Naive thymus-derived CD8-positive, alpha-beta T cell (primary cell): ENCODE results near the gene SAMD4A. TPM values are rescaled to one million over a fixed set of nuclear protein-coding genes. Genes with fewer than 3 reads are reported as not detected.

Experiments
- ATAC-seq, 2 donors: fragments of 150-1000 bp; cut with Tn5 transposase in 1 of 2; sonication (Bioruptor Pico), chemical (Tn5 transposase) in 1 of 2; 1 replicate in 1 of 2; 2 replicates in 1 of 2; pipeline ENCODE4 v1.10.0; 2021; ENCODE audit warnings: mild to moderate bottlenecking in 2 of 2, moderate library complexity in 2 of 2
- POLR2A ChIA-PET: fragments of 350-600 bp; sonication (Branson Sonifier 250); formaldehyde crosslinking; loops from one replicate; lab custom pipeline; 2021; ENCODE audit warnings: antibody characterized with exemption; lab: Charles Lee
- DNase-seq, 10 donors: peaks; one replicate each; pipeline versions ENCODE4 v3.0.0 to v3.0.0-alpha.2; 2020 to 2022
- H3K27ac Mint-ChIP-seq, 10 donors: one replicate each; pipeline ENCODE4 v1.8.0; 2020 to 2022; ENCODE audit warnings: mild to moderate bottlenecking in 10 of 10, mixed read lengths in 10 of 10, moderate library complexity in 4 of 10, inconsistent platforms in 1 of 10
- H3K27me3 Mint-ChIP-seq, 5 donors: one replicate each; pipeline ENCODE4 v1.8.0; 2021 to 2022; ENCODE audit warnings: mixed read lengths in 5 of 5
- H3K36me3 Mint-ChIP-seq, 3 donors: one replicate each; pipeline ENCODE4 v1.8.0; 2020 to 2022; ENCODE audit warnings: mixed read lengths in 3 of 3, mild to moderate bottlenecking in 2 of 3, inconsistent platforms in 1 of 3
- H3K4me1 Mint-ChIP-seq, 4 donors: one replicate each; pipeline ENCODE4 v1.8.0; 2021 to 2022; ENCODE audit warnings: mixed read lengths in 4 of 4
- H3K4me3 Mint-ChIP-seq, 10 donors: one replicate each; pipeline ENCODE4 v1.8.0; 2020 to 2022; ENCODE audit warnings: mild to moderate bottlenecking in 10 of 10, mixed read lengths in 10 of 10, moderate library complexity in 6 of 10, inconsistent platforms in 1 of 10
- H3K9me3 Mint-ChIP-seq, 9 donors: one replicate each; pipeline ENCODE4 v1.8.0; 2020 to 2022; ENCODE audit warnings: mixed read lengths in 9 of 9, mild to moderate bottlenecking in 3 of 9, inconsistent platforms in 1 of 9, moderate library complexity in 1 of 9
- polyA plus RNA-seq, 3 donors: library from polyadenylated mRNA; unstranded; fragments of 300-500 nt; fragmentation: Illumina TruSeq; gene quantifications; one replicate each; pipeline ENCODE4 v1.2.3, GENCODE V29; 2021
- total RNA-seq, 8 experiments: library from RNA in 2 of 8; stranded (reverse) in 2 of 8; gene quantifications; one replicate each; pipeline ENCODE4 v1.2.3 and lab custom pipeline; 2021 to 2026

The SAMD4A gene
- total and polyA plus RNA-seq, 5 experiments from 2014 or later: 0.85 to 0.99 TPM; not detected in 3

GRCh38 chr14:54784060-54784459 lies 217.1 kb downstream of the SAMD4A start:
- ATAC-seq: no peak
- H3K4me3 Mint-ChIP-seq: peak overlapping the region in 1 of 10 donors; percentile 13
- H3K36me3 Mint-ChIP-seq: no peaks in the 10 kb centered on the region
- peaks cover 0 to 20% (median under 1%) of the 10 kb centered on the region in 4 donors for H3K4me1 Mint-ChIP-seq
- H3K9me3 Mint-ChIP-seq: no peaks in the 10 kb centered on the region
- POLR2A ChIA-PET: no interaction called here
- H3K27me3 Mint-ChIP-seq: peaks cover 0 to 6% (median 2%) of the 10 kb centered on the region in 5 donors
- no peak for DNase-seq
- peak overlapping the region in 2 of 10 donors; percentile 15 to 47 for H3K27ac Mint-ChIP-seq

GRCh38 chr14:54784657-54785056 lies 217.7 kb downstream of the SAMD4A start:
- POLR2A ChIA-PET: no interaction called here
- Mint-ChIP-seq H3K4me3 (no peak overlapping the region), H3K9me3 (no peaks in the 10 kb centered on the region), H3K4me1 (peaks cover 0 to 20% (median under 1%) of the 10 kb centered on the region in 4 donors), H3K36me3 (no peaks in the 10 kb centered on the region), H3K27me3 (peaks cover 0 to 6% (median 2%) of the 10 kb centered on the region in 5 donors), H3K27ac (peak overlapping the region in 1 of 10 donors; percentile 47)
- ATAC-seq (no peak), DNase-seq (no peak)

GRCh38 chr14:54785136-54785777 lies 218.3 kb downstream of the SAMD4A start:
- POLR2A ChIA-PET: no interaction called here
- no peak for ATAC-seq
- peaks cover 0 to 6% (median 2%) of the 10 kb centered on the region in 5 donors for H3K27me3 Mint-ChIP-seq
- H3K36me3 Mint-ChIP-seq: no peaks in the 10 kb centered on the region
- peaks cover 0 to 20% (median under 1%) of the 10 kb centered on the region in 4 donors for H3K4me1 Mint-ChIP-seq
- no peak for DNase-seq
- peak overlapping the region in 2 of 10 donors; percentile 31 to 52 for H3K27ac Mint-ChIP-seq
- no peaks in the 10 kb centered on the region for H3K9me3 Mint-ChIP-seq
- H3K4me3 Mint-ChIP-seq: no peak overlapping the region

GRCh38 chr14:54785778-54786770 lies 219.1 kb downstream of the SAMD4A start:
- Mint-ChIP-seq H3K9me3 (no peaks in the 10 kb centered on the region), H3K27me3 (peaks cover 0 to 6% (median 2%) of the 10 kb centered on the region in 5 donors), H3K36me3 (no peaks in the 10 kb centered on the region), H3K27ac (peak overlapping the region in 1 of 10 donors; percentile 4), H3K4me3 (no peak overlapping the region), H3K4me1 (peaks cover 0 to 20% (median under 1%) of the 10 kb centered on the region in 4 donors)
- POLR2A ChIA-PET: no interaction called here
- no peak for ATAC-seq
- no peak for DNase-seq

- H3K4me1 Mint-ChIP-seq: peaks cover 0 to 20% (median under 1%) of the 10 kb centered on the region in 4 donors
- H3K36me3 Mint-ChIP-seq: no peaks in the 10 kb centered on the region
- H3K27me3 Mint-ChIP-seq: peaks cover 0 to 6% (median 2%) of the 10 kb centered on the region in 5 donors
- no peak for ATAC-seq
- no peaks in the 10 kb centered on the region for H3K9me3 Mint-ChIP-seq
- no peak overlapping the region for H3K4me3 Mint-ChIP-seq
- no peak overlapping the region for H3K27ac Mint-ChIP-seq
- DNase-seq: no peak
- POLR2A ChIA-PET: no interaction called here
These were observed 219.9 kb downstream of the SAMD4A start for GRCh38 chr14:54786838-54787237.

GRCh38 chr14:54787261-54787660 lies 220.3 kb downstream of the SAMD4A start:
- no peaks in the 10 kb centered on the region for H3K36me3 Mint-ChIP-seq
- ATAC-seq: no peak
- DNase-seq: no peak
- POLR2A ChIA-PET: no interaction called here
- no peak overlapping the region for H3K4me3 Mint-ChIP-seq
- peaks cover 0 to 19% (median under 1%) of the 10 kb centered on the region in 4 donors for H3K4me1 Mint-ChIP-seq
- no peak overlapping the region for H3K27ac Mint-ChIP-seq
- peaks cover 0 to 5% (median 2%) of the 10 kb centered on the region in 5 donors for H3K27me3 Mint-ChIP-seq
- H3K9me3 Mint-ChIP-seq: no peaks in the 10 kb centered on the region

GRCh38 chr14:54788701-54789100 lies 221.8 kb downstream of the SAMD4A start:
- Mint-ChIP-seq H3K4me1 (peaks cover 0 to 8% (median 0%) of the 10 kb centered on the region in 4 donors), H3K4me3 (no peak overlapping the region), H3K27me3 (peaks cover 0 to 3% (median 0%) of the 10 kb centered on the region in 5 donors), H3K27ac (no peak overlapping the region), H3K36me3 (no peaks in the 10 kb centered on the region), H3K9me3 (no peaks in the 10 kb centered on the region)
- ATAC-seq: no peak
- POLR2A ChIA-PET: no interaction called here
- no peak for DNase-seq

GRCh38 chr14:54789166-54789565 lies 222.2 kb downstream of the SAMD4A start:
- H3K27ac Mint-ChIP-seq: no peak overlapping the region
- peaks cover 0 to 3% (median 0%) of the 10 kb centered on the region in 5 donors for H3K27me3 Mint-ChIP-seq
- H3K9me3 Mint-ChIP-seq: no peaks in the 10 kb centered on the region
- ATAC-seq: no peak
- POLR2A ChIA-PET: no interaction called here
- H3K4me3 Mint-ChIP-seq: no peak overlapping the region
- H3K4me1 Mint-ChIP-seq: peaks cover 0 to 8% (median 0%) of the 10 kb centered on the region in 4 donors
- no peak for DNase-seq
- no peaks in the 10 kb centered on the region for H3K36me3 Mint-ChIP-seq

- Mint-ChIP-seq H3K4me3 (no peak overlapping the region), H3K27ac (peak overlapping the region in 1 of 10 donors; percentile 38), H3K9me3 (peaks cover 0 to 5% (median 0%) of the 10 kb centered on the region in 9 donors), H3K36me3 (no peaks in the 10 kb centered on the region), H3K4me1 (peaks cover 0 to 8% (median 0%) of the 10 kb centered on the region in 4 donors), H3K27me3 (peaks cover 0 to 3% (median 0%) of the 10 kb centered on the region in 5 donors)
- DNase-seq (no peak), ATAC-seq (no peak)
- POLR2A ChIA-PET: no interaction called here
These were observed 223.0 kb downstream of the SAMD4A start for GRCh38 chr14:54789781-54790480.

GRCh38 chr14:54791001-54791400 lies 224.1 kb downstream of the SAMD4A start:
- Mint-ChIP-seq H3K9me3 (peaks cover 0 to 10% (median 2%) of the 10 kb centered on the region in 9 donors), H3K4me1 (peaks cover 0 to 7% (median 0%) of the 10 kb centered on the region in 4 donors), H3K27ac (no peak overlapping the region), H3K36me3 (peaks cover 0 to 3% (median 0%) of the 10 kb centered on the region in 3 donors), H3K27me3 (peaks cover 0 to 5% (median 0%) of the 10 kb centered on the region in 5 donors), H3K4me3 (no peak overlapping the region)
- ATAC-seq (no peak), DNase-seq (no peak)
- POLR2A ChIA-PET: no interaction called here

GRCh38 chr14:54792288-54792687 lies 225.4 kb downstream of the SAMD4A start:
- ATAC-seq: no peak
- peaks cover 0 to 3% (median 0%) of the 10 kb centered on the region in 3 donors for H3K36me3 Mint-ChIP-seq
- H3K9me3 Mint-ChIP-seq: peaks cover 0 to 10% (median 2%) of the 10 kb centered on the region in 9 donors
- H3K4me3 Mint-ChIP-seq: no peak overlapping the region
- H3K27me3 Mint-ChIP-seq: peaks cover 0 to 5% (median 2%) of the 10 kb centered on the region in 5 donors
- no peak overlapping the region for H3K27ac Mint-ChIP-seq
- H3K4me1 Mint-ChIP-seq: no peaks in the 10 kb centered on the region
- POLR2A ChIA-PET: no interaction called here
- no peak for DNase-seq

- POLR2A ChIA-PET: interaction anchor here (0.6 kb wide), 1 partner anchor 83 kb away, joined by 3 read pairs; no protein-coding TSS in a partner anchor
- Mint-ChIP-seq H3K9me3 (peaks cover 0 to 10% (median 2%) of the 10 kb centered on the region in 9 donors), H3K27ac (no peak overlapping the region), H3K4me1 (no peaks in the 10 kb centered on the region), H3K27me3 (peaks cover 0 to 6% (median 2%) of the 10 kb centered on the region in 5 donors), H3K36me3 (peaks cover 0 to 3% (median 0%) of the 10 kb centered on the region in 3 donors), H3K4me3 (no peak overlapping the region)
- ATAC-seq (no peak), DNase-seq (no peak)
These were observed 227.2 kb downstream of the SAMD4A start for GRCh38 chr14:54794159-54794558.
